HCT116 (cell line): ENCODE measurements around the gene ZSWIM5. TPM values are rescaled to one million over a fixed set of nuclear protein-coding genes. Genes with fewer than 3 reads are reported as not detected.
"Not testable (repeated sequence)": the region's sequence is repeated elsewhere in the genome, so short reads cannot be mapped to it uniquely, and the experiment has no call there.

Experiments
- ATAC-seq: fragments of 200-7000 bp; cut with Tn5 transposase; 2 replicates; pipeline ENCODE4 v1.9.1; 2020; ENCODE audit warnings: mild to moderate bottlenecking, moderate library complexity
- BruUV-seq: library from RNA; stranded (reverse); fragments of 400-500 nt; replicated peaks from 2 replicates; lab custom pipeline; 2021; lab: Mats Ljungman, UMichigan
- CTCF ChIA-PET: fragments of 300-600 bp; sonication (Branson Sonifier 250); formaldehyde crosslinking; loops from one replicate; lab custom pipeline; 2021; ENCODE audit warnings: antibody characterized with exemption; lab: Charles Lee
- POLR2A ChIA-PET: fragments of 300-600, 350-600 bp; sonication (Branson Sonifier 250); formaldehyde crosslinking; loops from one replicate; lab custom pipeline; 2021; ENCODE audit warnings: antibody characterized with exemption; lab: Charles Lee
- RAD21 ChIA-PET, 2 experiments: fragments of 300-600 bp; sonication (Branson Sonifier 250); formaldehyde crosslinking; loops; one replicate each; lab custom pipeline; 2023; ENCODE audit warnings: low total read pairs in 2 of 2; ENCODE audit not compliant: uncharacterized antibody in 2 of 2, unreplicated experiment in 2 of 2, low non-redundant PET in 1 of 2; lab: Charles Lee
- DNase-seq: peaks from one replicate; pipeline ENCODE4 v3.0.0-alpha.2; 2010; ENCODE audit warnings: low read depth, low spot score
- H2AFZ ChIP-seq: fragments of 200-600 bp; shearing (Covaris generic), sonication (generic); 2 replicates; pipeline ENCODE4 v1.6.1; 2017; ENCODE audit warnings: low read depth, mixed run types, mixed read lengths, antibody characterized with exemption, low read length; ENCODE audit not compliant: poor library complexity, severe bottlenecking
- H3K27ac ChIP-seq: 2 replicates; pipeline ENCODE4 v1.5.1; 2012; ENCODE audit warnings: low read depth, low read length
- H3K27me3 ChIP-seq: fragments of 200-600 bp; sonication (generic); 2 replicates; pipeline ENCODE4 v1.6.1; 2016; ENCODE audit warnings: mixed run types, low read length, mixed read lengths; ENCODE audit not compliant: insufficient read depth
- H3K36me3 ChIP-seq, 2 experiments: fragments of 200-500 bp in 1 of 2; fragments of 200-600 bp in 1 of 2; sonication (Bioruptor generic) in 1 of 2; sonication (generic) in 1 of 2; 2 replicates each; pipeline versions ENCODE4 v1.5.1 to v1.6.1; 2014 to 2016; ENCODE audit warnings: low read length in 2 of 2, inconsistent platforms in 1 of 2, mixed read lengths in 1 of 2, mixed run types in 1 of 2; ENCODE audit not compliant: insufficient read depth in 2 of 2, control insufficient read depth in 1 of 2
- H3K4me1 ChIP-seq, 2 experiments: fragments of 200-600 bp in 1 of 2; sonication (generic) in 1 of 2; 2 replicates each; pipeline versions ENCODE4 v1.5.1 to v1.6.1; 2012 to 2017; ENCODE audit warnings: low read length in 2 of 2, inconsistent platforms in 1 of 2, mild to moderate bottlenecking in 1 of 2, mixed read lengths in 1 of 2, mixed run types in 1 of 2, moderate library complexity in 1 of 2; ENCODE audit not compliant: insufficient read depth in 2 of 2, control insufficient read depth in 1 of 2
- H3K4me2 ChIP-seq: fragments of 200-600 bp; sonication (generic); 2 replicates; pipeline ENCODE4 v1.6.1; 2017; ENCODE audit warnings: mixed run types, low read length, mixed read lengths
- H3K4me3 ChIP-seq, 2 experiments: fragments of 200-600 bp in 1 of 2; sonication (generic) in 1 of 2; replicated peaks in 1 of 2; 2 replicates each; pipeline ENCODE4 v1.5.1; 2011 to 2016; ENCODE audit warnings: low read length in 2 of 2, control low read depth in 1 of 2, low read depth in 1 of 2, mild to moderate bottlenecking in 1 of 2, mixed read lengths in 1 of 2, mixed run types in 1 of 2
- H3K79me2 ChIP-seq: fragments of 200-600 bp; sonication (generic); 2 replicates; pipeline ENCODE4 v1.6.1; 2017; ENCODE audit warnings: mild to moderate bottlenecking, mixed run types, low read length, moderate library complexity, mixed read lengths; ENCODE audit not compliant: insufficient read depth
- H3K9ac ChIP-seq: fragments of 200-600 bp; sonication (generic); 2 replicates; pipeline ENCODE4 v1.6.1; 2016; ENCODE audit warnings: low read length, mixed read lengths
- H3K9me2 ChIP-seq: fragments of 200-600 bp; sonication (generic), shearing (Covaris generic); 2 replicates; pipeline ENCODE4 v1.6.1; 2017; ENCODE audit warnings: mixed run types, mild to moderate bottlenecking, moderate library complexity; ENCODE audit not compliant: insufficient read depth
- H3K9me3 ChIP-seq, 2 experiments: fragments of 200-500 bp in 1 of 2; fragments of 200-600 bp in 1 of 2; sonication (Bioruptor generic) in 1 of 2; sonication (generic) in 1 of 2; 2 replicates each; pipeline ENCODE4 v1.6.1; 2014 to 2017; ENCODE audit warnings: low read length in 2 of 2, mixed read lengths in 2 of 2, inconsistent platforms in 1 of 2, low read depth in 1 of 2, mild to moderate bottlenecking in 1 of 2, mixed run types in 1 of 2, moderate library complexity in 1 of 2; ENCODE audit not compliant: control insufficient read depth in 1 of 2, insufficient read depth in 1 of 2
- H4K20me1 ChIP-seq: fragments of 200-600 bp; sonication (generic), shearing (Covaris generic); 2 replicates; pipeline ENCODE4 v1.6.1; 2017; ENCODE audit warnings: mixed run types, mild to moderate bottlenecking, moderate library complexity; ENCODE audit not compliant: insufficient read depth
- CBX3 ChIP-seq: IDR thresholded peaks from 2 replicates; pipeline ENCODE4 v1.6.1; 2012; ENCODE audit warnings: low read depth
- CEBPB ChIP-seq: IDR thresholded peaks from 2 replicates; pipeline ENCODE4 v1.6.1; 2012; ENCODE audit warnings: low read depth
- ELF1 ChIP-seq: IDR thresholded peaks from 2 replicates; pipeline ENCODE4 v1.6.1; 2012; ENCODE audit warnings: low read depth, borderline replicate concordance
- EZH2 ChIP-seq: fragments of 200-600 bp; sonication (generic); IDR thresholded peaks from 2 replicates; pipeline ENCODE4 v1.6.1; 2017; ENCODE audit warnings: antibody characterized with exemption, mixed run types
- ZFX ChIP-seq: fragments of 450-650 bp; IDR thresholded peaks from 2 replicates; pipeline ENCODE4 v1.6.1; 2017
- intact Hi-C: fragments of 100-400 bp; cut with micrococcal nuclease; formaldehyde crosslinking; loops from 2 replicates; pipeline ENCODE4 v1.10.0; 2022
- total RNA-seq: library from RNA; stranded (reverse); gene quantifications from one replicate; pipeline ENCODE4 v1.2.1, GENCODE V29; 2021; ENCODE audit not compliant: unreplicated experiment

The ZSWIM5 gene
- total RNA-seq, 1 experiment from 2014 or later: 1.1 TPM

DNA sequence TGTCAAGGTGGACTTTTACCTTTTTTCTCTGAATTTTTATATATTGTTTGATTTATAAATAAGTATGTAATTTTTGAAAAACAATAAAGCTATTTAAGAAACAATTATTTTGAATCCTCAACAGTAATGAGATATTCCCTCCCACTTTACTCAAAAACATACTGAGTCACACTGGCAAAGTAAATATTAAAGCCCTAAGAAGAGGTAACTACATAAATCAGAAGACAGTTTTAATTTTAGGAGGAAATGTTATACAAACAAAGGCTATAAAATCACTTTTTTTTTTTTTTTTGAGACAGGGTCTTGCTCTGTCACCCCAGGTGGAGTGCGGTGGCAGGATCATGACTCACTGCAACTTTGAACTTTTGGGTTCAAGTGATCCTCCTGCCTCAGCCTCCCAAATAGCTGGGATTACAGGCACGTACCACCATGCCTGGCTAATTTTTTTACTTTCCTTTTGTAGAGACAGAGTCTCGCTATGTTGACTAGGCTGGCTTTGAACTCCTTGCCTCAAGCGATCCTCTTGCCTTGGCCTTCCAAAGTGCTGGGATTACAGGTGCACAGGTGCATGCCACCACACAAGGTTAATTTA is 36.2 kb downstream of the ZSWIM5 start:
- ChIA-PET RAD21 (no interaction called here), POLR2A (no interaction called here)
- H3K4me2 ChIP-seq: no peak overlapping the region

DNA sequence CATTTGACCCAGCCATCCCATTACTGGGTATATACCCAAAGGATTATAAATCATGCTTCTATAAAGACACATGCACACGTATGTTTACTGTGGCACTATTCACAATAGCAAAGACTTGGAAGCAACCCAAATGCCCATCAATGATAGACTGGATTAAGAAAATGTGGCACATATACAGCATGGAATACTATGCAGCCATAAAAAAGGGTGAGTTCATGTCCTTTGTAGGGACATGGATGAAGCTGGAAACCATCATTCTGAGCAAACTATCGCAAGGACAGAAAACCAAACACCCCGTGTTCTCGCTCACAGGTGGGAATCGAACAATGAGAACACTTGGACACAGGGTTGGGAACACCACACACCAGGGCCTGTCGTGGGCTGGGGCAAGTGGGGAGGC is 38.5 kb downstream of the ZSWIM5 start:
- H4K20me1 ChIP-seq, H3K9me2 ChIP-seq, DNase-seq, CTCF ChIA-PET, H3K9ac ChIP-seq, POLR2A ChIA-PET, H3K4me2 ChIP-seq, RAD21 ChIA-PET, H2AFZ ChIP-seq, H3K79me2 ChIP-seq, H3K36me3 ChIP-seq, H3K27ac ChIP-seq, H3K4me3 ChIP-seq, intact Hi-C loops, H3K4me1 ChIP-seq, ATAC-seq, H3K27me3 ChIP-seq, BruUV-seq, H3K9me3 ChIP-seq: not testable (repeated sequence)

More for the DNA sequence above, 36.2 kb downstream of the ZSWIM5 start:
- Histone ChIP-seq H3K79me2 (no peaks in the 10 kb centered on the region), H2AFZ (no peak overlapping the region), H3K9me3 (no peaks in the 10 kb centered on the region), H3K4me3 (no peak overlapping the region), H3K4me1 (no peaks in the 10 kb centered on the region), H3K36me3 (no peaks in the 10 kb centered on the region), H3K9me2 (no peaks in the 10 kb centered on the region), H3K9ac (no peak overlapping the region), H3K27me3 (no peaks in the 10 kb centered on the region), H4K20me1 (no peaks in the 10 kb centered on the region), H3K27ac (no peak overlapping the region)
- intact Hi-C loops: no loop called here
- no peak for ATAC-seq
- CTCF ChIA-PET: no interaction called here
- TF ChIP-seq CBX3 (no peak), ZFX (no peak), CEBPB (no peak), ELF1 (no peak), EZH2 (no peak)
- no peak for DNase-seq
- no TSS peak for BruUV-seq

GRCh38 chr1:45164307-45164706 is 42.1 kb downstream of the ZSWIM5 start:
- RAD21 ChIA-PET, POLR2A ChIA-PET, H3K36me3 ChIP-seq, CTCF ChIA-PET, H3K4me1 ChIP-seq, intact Hi-C loops, DNase-seq, H4K20me1 ChIP-seq, H2AFZ ChIP-seq, H3K79me2 ChIP-seq, H3K4me3 ChIP-seq, H3K9ac ChIP-seq, H3K4me2 ChIP-seq, H3K27ac ChIP-seq, H3K9me3 ChIP-seq, H3K9me2 ChIP-seq, H3K27me3 ChIP-seq, BruUV-seq, ATAC-seq: not testable (repeated sequence)

GRCh38 chr1:45163111-45163510 is 43.3 kb downstream of the ZSWIM5 start:
- POLR2A ChIA-PET: not testable (repeated sequence)

More at GRCh38 chr1:45163111-45163510, 43.3 kb downstream of the ZSWIM5 start:
- intact Hi-C loops, H3K9me3 ChIP-seq, RAD21 ChIA-PET, H3K27me3 ChIP-seq, CTCF ChIA-PET, H3K9me2 ChIP-seq, DNase-seq, ATAC-seq, H3K4me1 ChIP-seq, H2AFZ ChIP-seq, H3K9ac ChIP-seq, BruUV-seq, H3K4me3 ChIP-seq, H3K79me2 ChIP-seq, H3K27ac ChIP-seq, H3K4me2 ChIP-seq, H3K36me3 ChIP-seq, H4K20me1 ChIP-seq: not testable (repeated sequence)
